Stimulated activated CD8-positive, alpha-beta memory T cell treated with anti-CD3 and anti-CD28 coated beads, Interleukin-4, amount 100 ng/mL, for 4 hours (primary cell): ENCODE data around the gene DCC.

ENCODE experiments used
- DNase-seq, 2 donors: peaks; one replicate each; pipeline ENCODE4 v3.0.0-alpha.2; 2020; ENCODE audit warnings: low read depth in 2 of 2, low spot score in 1 of 2

Gene DCC, protein sequence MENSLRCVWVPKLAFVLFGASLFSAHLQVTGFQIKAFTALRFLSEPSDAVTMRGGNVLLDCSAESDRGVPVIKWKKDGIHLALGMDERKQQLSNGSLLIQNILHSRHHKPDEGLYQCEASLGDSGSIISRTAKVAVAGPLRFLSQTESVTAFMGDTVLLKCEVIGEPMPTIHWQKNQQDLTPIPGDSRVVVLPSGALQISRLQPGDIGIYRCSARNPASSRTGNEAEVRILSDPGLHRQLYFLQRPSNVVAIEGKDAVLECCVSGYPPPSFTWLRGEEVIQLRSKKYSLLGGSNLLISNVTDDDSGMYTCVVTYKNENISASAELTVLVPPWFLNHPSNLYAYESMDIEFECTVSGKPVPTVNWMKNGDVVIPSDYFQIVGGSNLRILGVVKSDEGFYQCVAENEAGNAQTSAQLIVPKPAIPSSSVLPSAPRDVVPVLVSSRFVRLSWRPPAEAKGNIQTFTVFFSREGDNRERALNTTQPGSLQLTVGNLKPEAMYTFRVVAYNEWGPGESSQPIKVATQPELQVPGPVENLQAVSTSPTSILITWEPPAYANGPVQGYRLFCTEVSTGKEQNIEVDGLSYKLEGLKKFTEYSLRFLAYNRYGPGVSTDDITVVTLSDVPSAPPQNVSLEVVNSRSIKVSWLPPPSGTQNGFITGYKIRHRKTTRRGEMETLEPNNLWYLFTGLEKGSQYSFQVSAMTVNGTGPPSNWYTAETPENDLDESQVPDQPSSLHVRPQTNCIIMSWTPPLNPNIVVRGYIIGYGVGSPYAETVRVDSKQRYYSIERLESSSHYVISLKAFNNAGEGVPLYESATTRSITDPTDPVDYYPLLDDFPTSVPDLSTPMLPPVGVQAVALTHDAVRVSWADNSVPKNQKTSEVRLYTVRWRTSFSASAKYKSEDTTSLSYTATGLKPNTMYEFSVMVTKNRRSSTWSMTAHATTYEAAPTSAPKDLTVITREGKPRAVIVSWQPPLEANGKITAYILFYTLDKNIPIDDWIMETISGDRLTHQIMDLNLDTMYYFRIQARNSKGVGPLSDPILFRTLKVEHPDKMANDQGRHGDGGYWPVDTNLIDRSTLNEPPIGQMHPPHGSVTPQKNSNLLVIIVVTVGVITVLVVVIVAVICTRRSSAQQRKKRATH (N-terminal part only)

DNA sequence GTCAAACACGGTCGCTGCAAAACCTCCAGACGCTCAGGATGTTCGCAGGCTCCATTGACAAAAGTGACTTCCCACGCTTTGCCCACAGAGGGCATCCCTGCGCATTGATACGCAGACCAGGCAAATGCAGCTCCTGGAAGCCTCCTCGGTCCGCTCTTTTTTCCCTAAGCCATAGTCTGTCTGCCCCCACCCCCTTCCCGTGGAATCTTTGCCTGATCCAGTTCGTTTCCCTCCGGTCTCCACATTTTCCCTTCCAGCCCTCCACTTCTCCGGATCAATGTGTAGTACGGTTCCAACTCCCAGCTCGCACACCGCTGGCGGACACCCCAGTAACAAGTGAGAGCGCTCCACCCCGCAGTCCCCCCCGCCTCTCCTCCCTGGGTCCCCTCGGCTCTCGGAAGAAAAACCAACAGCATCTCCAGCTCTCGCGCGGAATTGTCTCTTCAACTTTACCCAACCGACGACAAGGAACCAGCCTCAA is at the start of gene DCC:
TSS of gene DCC (plus strand) at position 307 of the 481 bp plus-strand sequence. CDS start 591 bp downstream, outside the sequence.
- no peak for DNase-seq

DNA sequence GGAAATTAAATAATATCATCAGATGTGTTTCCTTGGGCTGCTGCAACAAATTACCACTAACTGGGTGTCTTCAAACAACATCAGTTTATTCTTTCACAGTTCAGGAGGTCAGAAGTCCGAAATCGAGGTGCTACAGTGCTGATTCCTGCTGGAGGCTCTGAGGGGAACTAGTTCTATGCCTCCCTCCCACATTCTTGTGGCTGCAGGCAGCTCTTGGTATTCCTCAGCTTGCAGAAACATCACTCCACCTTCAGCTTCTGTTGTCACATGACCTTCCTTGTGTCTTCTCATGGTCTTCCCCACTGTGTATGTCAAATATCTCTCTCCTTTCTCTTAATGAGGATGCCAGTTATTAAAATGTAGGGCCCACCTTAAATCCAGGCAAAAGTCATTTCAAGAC is 29.3 kb upstream of the DCC start:
- no peak for DNase-seq

DNA sequence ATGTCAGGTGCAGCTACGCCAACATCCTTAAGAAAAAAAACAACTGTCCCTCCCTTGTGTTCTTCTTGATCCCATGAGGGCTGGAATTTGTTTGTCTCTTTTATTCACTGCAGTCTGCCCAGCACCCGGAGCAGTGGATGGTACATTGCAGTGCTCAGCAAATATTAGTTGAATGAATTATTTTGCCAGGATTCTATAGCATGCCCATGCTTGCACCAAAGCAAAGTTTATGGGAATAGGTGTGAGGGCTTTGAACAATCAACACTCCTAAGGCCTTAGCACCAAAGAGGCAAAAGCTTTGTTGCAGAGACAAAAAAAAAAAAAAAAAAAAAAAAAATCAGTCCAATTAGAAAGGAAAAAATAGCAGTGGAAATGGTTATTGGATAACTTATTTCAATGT is 28.7 kb upstream of the DCC start:
- DNase-seq = no peak

DNA sequence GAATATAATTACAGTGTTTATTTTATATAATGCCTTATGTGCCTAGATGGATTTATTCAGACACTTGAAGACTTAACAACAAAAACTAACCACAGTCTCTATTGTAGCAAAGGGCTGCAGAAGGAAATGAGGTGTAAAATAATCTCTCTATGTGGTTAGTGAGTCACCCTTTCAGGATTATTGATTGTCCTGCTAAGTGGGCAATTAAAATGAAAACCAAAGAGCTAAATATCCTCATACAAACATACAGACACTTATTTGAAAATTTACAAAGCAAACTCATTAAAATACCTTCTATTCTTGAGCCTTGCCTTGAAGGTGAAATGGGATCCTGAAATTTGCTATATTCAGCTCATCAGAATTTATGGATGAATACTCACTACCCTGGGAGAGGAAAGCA is 27.7 kb upstream of the DCC start:
- DNase-seq = no peak

DNA sequence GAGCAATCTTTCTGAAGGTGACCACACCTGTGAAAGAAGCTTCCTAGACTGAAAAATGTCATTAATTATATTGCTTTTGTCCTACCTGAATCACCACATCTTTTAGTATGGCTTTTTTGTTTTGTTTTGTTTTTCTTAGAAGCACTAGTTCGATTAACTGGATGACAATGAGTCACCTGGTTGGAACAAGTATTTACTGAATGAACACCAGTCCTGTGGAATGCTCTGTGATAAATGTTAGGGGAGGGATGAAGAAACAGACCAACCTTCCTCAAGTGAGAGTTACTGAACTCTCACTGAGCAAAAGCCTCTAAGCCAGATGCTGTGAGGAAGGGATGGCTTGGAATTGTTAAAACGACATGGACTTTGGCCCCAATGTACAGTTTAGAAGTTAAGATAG is 26.8 kb upstream of the DCC start:
- DNase-seq = no peak

DNA sequence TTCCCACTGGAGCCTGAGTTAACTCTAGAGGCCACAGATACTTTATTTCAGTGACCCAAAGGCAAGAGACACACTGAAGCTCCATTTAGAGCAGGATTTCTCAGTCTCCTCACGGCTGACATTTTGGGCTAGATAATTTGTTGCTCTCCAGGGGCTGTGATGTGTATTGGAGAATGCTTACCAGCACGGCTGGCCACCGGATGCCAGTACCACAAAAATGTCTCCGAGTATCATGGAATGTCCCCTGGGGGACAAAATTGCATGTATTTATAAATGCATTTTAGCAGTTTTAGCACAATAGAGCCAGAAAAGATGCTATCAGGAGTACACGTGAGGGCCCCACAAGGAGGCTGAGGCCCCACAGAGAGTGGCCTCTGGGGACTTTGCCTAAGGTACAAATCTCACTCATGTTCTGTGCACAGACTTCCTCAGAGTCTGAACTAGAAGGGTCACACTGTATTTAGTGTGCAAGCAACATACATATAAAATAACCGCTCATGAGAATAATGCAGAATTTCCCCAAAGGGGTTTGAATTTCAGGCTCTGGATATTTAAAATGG is 20.5 kb upstream of the DCC start:
- DNase-seq = no peak

DNA sequence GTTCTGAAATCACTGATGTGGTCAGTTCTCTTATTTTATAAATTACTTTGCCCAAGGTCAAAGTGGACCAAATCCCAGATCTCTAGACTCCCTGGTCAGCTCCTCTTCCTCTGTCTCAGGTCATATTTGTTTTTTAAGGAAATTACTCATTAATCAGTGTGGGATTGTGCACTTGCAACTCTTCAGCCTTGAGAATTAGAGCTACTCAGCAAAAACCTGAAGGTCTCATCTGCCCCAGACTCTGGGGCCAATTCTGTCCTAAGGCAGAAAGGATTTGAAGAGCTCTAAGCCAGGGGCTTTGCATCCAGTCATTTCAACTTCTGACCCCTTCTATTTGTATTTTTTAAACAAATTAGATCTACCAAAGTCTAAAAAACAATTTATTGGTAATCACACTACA is 17.7 kb upstream of the DCC start:
- no peak for DNase-seq

DNA sequence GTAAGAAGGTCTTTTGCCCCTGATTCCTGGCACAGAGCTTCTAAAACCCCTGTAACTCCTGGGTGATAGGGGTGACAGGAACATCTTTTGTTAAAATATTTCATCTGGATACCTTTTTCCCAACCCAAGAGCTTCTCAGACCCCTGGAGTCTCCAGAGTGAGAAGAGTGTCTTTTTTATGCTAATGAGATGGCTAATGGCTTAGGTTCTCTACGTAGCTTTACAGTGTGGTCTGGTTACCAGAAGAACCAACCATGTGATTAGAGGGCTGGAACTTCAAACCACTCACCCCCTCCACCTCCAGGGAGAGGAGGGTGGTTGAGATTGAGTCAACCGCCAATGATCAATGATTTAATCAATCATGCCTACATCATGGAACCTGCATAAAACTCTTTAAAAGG is 16.2 kb upstream of the DCC start:
- DNase-seq = no peak

DNA sequence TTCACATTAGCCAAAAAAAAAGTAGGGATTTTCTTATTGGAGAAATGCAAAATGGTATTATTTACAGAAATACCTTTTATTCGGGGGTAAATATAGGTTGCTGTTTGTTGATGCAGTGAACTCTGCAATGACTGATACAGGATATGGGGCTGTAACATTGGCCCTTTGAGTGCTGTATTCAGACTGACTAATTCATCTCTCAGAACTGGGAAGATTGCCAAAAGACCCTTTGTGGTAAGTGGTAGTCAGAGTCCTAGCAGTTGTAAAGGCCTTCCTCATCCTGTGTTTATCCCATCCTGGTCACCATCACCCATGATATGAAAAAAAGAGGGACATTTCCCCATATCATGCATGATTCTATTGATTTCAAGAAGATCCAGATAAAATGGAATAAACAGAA is 14.0 kb upstream of the DCC start:
- DNase-seq = no peak

DNA sequence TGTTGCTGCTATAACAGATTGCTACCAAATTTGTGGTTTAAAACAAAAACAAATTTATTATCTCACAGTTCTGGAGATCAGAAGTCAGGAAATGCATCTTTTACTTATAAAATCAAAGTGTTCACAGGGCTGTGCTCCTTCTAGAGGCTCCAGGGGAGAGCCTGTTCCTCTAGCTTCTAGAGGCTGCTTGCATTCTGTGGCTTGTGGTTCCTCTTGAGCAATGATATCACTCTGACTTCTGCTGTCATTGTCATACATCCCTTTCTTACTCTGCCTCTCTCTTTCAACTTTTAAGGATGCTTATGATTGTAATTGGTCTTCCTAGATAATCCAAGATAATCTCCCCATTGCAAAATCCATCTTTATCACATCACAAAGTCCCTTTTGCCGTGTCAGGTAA is 6.1 kb upstream of the DCC start:
- DNase-seq = no peak

DNA sequence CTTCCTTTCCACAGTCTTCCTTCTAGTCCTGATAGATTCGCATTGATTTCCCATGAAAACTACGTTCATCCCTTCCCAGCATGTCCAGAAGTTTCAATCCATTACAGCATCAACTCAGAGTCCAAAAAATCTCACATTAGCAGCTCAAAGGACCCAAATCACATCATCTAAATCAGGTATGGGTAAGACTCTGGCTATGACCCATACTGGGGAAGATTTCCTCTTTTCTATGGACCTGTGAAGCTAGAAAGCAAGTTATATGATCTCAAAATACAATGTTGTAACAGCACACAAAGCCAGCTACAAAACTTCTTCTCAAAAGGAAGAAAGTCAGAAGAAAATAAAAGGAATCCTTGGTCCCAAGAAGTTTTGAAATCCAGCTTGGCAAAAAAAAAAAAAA is 5.7 kb upstream of the DCC start:
- DNase-seq = no peak

DNA sequence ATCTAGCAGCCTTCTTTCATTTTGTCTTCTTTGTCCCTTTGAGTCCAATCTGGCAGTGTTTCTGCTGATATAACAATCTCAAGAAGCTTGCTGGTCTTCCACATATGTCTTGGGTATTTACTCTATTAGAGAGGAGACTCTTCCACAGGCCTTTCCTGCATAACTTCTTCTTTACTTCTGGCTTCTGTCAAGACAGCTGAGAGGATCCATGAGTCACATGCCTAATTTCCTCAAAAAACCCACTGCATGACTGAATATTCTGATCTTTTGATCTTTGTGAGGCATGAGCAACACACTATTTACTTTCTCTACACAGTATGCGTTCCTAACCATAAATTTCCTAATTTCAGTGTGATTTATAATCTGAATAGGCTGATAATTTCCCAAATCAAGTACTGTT is 5.1 kb upstream of the DCC start:
- no peak for DNase-seq

DNA sequence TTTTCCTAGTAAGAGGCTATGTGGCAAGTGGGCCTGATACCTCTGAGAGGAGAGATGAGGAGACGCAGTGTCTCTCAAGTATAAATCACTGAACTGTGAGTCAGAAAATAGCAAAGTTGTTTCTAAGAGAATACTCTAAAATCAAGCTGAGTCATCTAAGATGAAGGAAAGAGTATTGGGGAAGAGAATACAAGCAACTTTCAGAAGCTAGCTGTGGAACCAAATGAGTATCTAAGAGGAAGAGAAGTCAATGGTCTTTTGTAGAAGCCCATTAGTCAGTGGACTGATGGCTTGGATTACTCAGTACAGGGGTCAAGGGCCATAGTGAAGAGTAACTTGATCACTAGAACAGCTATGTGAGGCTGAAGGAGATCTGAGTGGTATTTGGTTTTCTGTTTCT is 2.7 kb upstream of the DCC start:
- no peak for DNase-seq

DNA sequence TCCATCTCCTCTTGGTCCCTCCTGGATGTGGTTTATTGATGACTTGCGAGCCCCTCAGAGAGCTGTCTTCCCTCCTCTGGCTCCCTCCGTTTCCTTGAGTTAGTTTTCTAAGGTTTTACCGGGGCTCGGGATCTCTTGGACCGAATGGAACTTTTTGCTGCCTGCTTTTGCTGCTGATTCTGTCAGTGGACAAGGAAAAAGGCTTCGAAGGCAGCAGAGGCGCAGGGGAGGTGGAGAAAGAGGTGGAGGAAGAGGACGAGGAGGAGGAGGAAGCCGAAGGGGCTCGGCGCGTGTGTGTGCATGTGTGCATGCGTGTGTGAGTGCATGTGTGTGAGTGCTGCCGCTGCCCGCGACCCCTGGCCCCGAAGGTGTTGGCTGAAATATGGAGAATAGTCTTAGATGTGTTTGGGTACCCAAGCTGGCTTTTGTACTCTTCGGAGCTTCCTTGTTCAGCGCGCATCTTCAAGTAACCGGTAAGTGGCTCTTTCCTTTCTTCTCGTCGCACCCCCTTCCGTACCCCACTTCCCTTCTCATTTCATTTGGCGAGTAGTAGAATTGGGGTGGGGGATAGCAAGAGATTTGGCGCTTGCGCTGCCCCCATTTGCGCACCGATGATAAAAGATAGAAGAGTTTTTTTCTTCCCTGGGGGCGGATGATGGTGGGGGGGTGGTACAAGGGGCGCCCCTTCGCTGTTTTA is 557 bp downstream of the DCC start:
- DNase-seq = no peak

DNA sequence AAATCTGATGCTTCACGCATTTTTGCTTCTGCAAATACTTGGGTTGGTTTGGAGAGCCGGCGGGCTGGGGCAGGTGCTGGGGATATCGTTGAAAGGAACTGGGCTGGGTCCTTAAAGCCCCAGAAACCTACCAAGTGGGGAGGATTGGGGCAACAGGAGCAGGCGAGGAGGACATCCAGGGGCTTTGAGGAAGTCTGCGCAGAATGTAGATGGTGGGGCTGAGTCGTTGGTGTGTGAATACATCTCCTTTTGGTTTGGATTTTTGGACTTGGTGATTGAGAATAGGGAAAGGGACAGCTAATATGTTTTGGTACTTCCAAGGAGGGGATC is 1.1 kb downstream of the DCC start:
- no peak for DNase-seq

DNA sequence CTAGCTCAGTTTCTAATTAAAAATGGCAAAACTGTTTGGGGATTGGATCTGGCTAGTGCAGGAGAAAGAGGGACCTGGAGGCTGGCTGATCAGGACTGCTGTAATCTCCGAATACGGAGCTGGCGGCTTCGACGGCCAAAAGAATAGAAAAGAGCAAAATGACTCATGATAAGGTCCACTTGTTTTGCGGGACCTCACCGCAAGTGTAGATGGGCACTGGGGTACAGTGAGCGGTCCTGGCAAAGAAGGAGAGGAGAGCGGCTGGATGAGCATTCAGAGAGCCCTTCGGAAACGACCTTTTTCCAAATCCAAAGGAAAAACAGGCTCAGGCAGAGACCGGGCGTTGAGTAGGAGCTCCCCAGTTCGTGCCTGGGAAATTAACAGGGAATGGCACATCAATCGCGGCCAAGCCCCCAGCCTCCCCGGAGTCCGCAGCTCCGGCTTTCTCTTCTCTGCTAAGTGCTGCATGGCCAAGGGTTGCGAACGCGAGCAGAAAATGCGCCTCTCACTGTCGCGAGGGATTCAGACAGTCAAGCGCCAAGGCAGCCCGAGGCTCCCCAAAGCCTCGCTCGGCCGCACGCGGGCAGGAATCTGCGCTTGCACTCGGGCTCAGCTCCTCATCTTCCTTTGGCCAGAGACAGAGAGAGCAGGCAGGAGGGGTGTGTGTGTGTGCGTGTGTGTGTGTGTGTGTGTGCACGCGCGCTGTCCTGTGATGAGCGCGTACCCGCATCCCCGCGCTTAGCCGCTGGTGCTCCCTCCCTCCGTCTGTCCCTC is 1.8 kb downstream of the DCC start:
- no peak for DNase-seq

DNA sequence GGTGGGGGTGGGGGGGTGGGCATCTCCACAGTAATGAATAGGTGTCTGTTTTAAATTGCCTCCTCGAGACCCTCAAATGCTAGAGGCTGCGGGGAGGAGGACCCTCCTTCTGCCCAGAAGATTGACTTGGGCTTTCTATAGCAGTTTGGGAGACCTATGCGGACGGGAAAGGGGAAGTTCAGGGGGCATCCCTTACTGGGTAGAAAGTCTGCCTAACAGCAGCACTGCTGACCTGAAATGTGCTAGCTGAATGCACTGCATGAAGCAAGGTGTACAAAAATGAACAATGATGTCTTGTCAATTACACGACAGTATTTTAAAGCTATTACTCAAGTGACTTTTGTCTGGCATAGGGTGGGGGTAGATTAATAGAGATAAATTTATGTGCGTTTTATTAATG is 2.5 kb downstream of the DCC start:
- DNase-seq = no peak

DNA sequence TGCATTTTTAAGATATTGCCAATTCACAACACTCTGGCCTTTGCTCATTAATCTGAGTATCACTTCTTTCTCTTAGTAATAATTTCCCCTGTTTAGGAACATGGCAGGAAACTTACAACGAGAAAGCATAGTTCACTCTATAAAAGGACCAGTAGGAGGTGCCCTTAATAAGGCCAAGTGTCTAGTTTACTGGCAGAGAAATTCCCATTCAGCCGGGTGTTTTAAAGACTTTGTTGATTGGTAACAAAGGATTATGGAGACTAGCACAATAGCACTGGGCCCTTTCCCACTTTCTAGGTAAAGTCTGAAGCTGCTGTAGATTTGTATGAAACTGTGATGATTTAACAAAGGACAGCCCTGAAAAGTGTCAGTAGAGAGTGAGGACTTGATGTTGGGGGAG is 3.1 kb downstream of the DCC start:
- no peak for DNase-seq

DNA sequence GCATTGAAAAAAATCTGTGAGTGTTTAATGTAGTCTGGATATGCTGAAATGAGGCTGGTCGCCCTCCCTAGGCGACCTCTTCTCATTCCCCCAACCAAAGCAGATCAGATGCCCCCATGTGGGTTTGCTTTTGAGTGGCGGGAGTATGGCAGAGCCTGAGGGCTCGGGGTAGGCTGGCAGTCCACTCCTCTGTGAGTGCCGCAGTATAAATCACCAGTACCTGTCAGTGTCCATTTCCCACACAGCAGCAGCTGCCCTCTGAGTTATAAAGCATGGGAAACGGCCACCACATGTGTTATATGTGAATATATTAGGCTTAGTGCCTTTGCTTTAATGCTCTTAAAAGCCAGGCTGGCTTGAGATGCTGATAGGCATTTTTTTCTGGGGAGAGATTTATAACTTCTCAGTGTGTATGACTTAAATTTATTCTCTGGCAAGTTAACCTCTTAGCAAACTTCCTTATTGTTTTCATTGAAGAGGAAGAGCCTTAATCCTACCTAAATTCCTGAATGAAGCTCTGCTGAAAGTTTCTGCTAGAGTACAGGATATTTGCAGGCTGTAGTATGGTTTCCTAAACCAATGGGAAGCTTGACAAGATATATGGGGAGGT is 3.8 kb downstream of the DCC start:
- DNase-seq = no peak

DNA sequence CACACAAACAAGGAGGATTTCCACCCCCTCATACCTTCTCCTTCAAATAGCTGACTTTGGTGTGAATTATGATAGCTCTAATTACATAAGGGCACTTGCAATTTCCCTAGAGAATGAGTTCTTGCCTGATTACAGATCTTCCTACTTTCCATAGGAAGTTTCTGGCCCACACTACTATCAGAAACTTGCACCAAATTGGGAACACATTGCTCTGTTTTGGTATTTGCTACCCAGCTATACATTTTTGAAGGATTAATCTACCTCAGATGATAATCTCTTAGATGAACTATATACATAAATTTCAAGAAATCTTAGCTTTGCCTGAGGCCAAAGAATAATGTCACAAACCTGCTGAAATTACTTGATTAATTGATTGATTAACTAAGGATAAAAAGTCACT is 4.9 kb downstream of the DCC start:
- DNase-seq = no peak
